Uterus (tissue), 4 donors: ENCODE measurements around the gene TRAF3. TPM values are rescaled to one million over a fixed set of nuclear protein-coding genes. Genes with fewer than 3 reads are reported as not detected.

Source experiments
- DNase-seq, 2 donors: peaks; one replicate each; pipeline ENCODE4 v3.0.0-alpha.2; 2019 to 2020
- H3K27ac ChIP-seq, 2 donors: fragments of 200-600 bp; sonication (generic); 1 replicate in 1 of 2; 2 replicates in 1 of 2; pipeline ENCODE4 v1.5.1; 2016 to 2018
- H3K27me3 ChIP-seq, 2 donors: fragments of 200-600 bp; sonication (generic); one replicate each; pipeline ENCODE4 v1.5.1; 2018 to 2019; ENCODE audit warnings: control low read depth in 1 of 2
- H3K36me3 ChIP-seq, 2 donors: fragments of 200-600 bp; sonication (generic); one replicate each; pipeline ENCODE4 v1.5.1; 2019; ENCODE audit warnings: control low read depth in 1 of 2
- H3K4me1 ChIP-seq, 2 donors: fragments of 200-600 bp; sonication (generic); one replicate each; pipeline ENCODE4 v1.5.1; 2018 to 2019; ENCODE audit warnings: control low read depth in 1 of 2
- H3K4me3 ChIP-seq, 2 donors: fragments of 200-600 bp; sonication (generic); 1 replicate in 1 of 2; 2 replicates in 1 of 2; pipeline ENCODE4 v1.5.1; 2018 to 2019; ENCODE audit warnings: mild to moderate bottlenecking in 1 of 2
- H3K9me3 ChIP-seq, 2 donors: fragments of 200-600 bp; sonication (generic); one replicate each; pipeline ENCODE4 v1.5.1; 2019; ENCODE audit warnings: control low read depth in 1 of 2
- CTCF ChIP-seq, 4 experiments: fragments of 200-600 bp in 2 of 4; fragments of 450-650 bp in 2 of 4; sonication (generic) in 2 of 4; IDR thresholded peaks; one replicate each; pipeline ENCODE4 v1.5.1; 2016 to 2019; ENCODE audit warnings: antibody characterized with exemption in 4 of 4, mild to moderate bottlenecking in 2 of 4, moderate library complexity in 1 of 4
- POLR2A ChIP-seq, 2 donors: fragments of 450-650 bp; IDR thresholded peaks; one replicate each; pipeline ENCODE4 v1.6.1; 2016; ENCODE audit warnings: antibody characterized with exemption in 2 of 2, mild to moderate bottlenecking in 1 of 2, moderate library complexity in 1 of 2
- intact Hi-C: fragments of 100-400 bp; cut with DNase I; formaldehyde crosslinking; loops from one replicate; pipeline ENCODE4 v1.15.1; 2023; ENCODE audit warnings: low total_unique reads
- total RNA-seq, 4 donors: library from RNA; depleted of rRNA in 3 of 4; stranded (reverse); fragments of >200 nt in 3 of 4; gene quantifications; one replicate each; pipeline versions ENCODE4 v1.1.0 to v1.2.4, GENCODE V29; 2014 to 2023
- donor health status: DM: yes; HTN: yes; CAD: no.

TRAF3 gene
- total RNA-seq, 4 donors from 2014 or later = 7.4 to 33.1 (median 22.1) TPM

- Histone ChIP-seq H3K27me3 (no peaks in the 10 kb centered on the region), H3K36me3 (no peaks in the 10 kb centered on the region), H3K4me1 (no peaks in the 10 kb centered on the region), H3K9me3 (no peaks in the 10 kb centered on the region), H3K27ac (no peak overlapping the region), H3K4me3 (no peak overlapping the region)
- DNase-seq = no peak
- intact Hi-C loops = no loop called here
- TF ChIP-seq CTCF (IDR thresholded peaks at IDR 0.05) = no peak
- TF ChIP-seq POLR2A (IDR thresholded peaks at IDR 0.05) = no peak
Measured at GRCh38 chr14:102902523-102903247, 125.4 kb downstream of the TRAF3 start.

- H3K27me3 ChIP-seq = no peaks in the 10 kb centered on the region
- intact Hi-C loops = no loop called here
- no peak for DNase-seq
- TF ChIP-seq POLR2A (IDR thresholded peaks at IDR 0.05) = no peak
- no peaks in the 10 kb centered on the region for H3K36me3 ChIP-seq
- no peaks in the 10 kb centered on the region for H3K4me1 ChIP-seq
- no peaks in the 10 kb centered on the region for H3K9me3 ChIP-seq
- H3K4me3 ChIP-seq = no peak overlapping the region
- no peak overlapping the region for H3K27ac ChIP-seq
Measured at GRCh38 chr14:102903248-102903888, 126.1 kb downstream of the TRAF3 start.

GRCh38 chr14:102903889-102904512 lies 126.8 kb downstream of the TRAF3 start:
- no peak for DNase-seq
- H3K9me3 ChIP-seq = no peaks in the 10 kb centered on the region
- no peak overlapping the region for H3K27ac ChIP-seq
- TF ChIP-seq POLR2A (IDR thresholded peaks at IDR 0.05) (no peak), CTCF (IDR thresholded peaks at IDR 0.05) (no peak)
- H3K27me3 ChIP-seq = no peaks in the 10 kb centered on the region
- H3K4me1 ChIP-seq = no peaks in the 10 kb centered on the region
- no peaks in the 10 kb centered on the region for H3K36me3 ChIP-seq
- no peak overlapping the region for H3K4me3 ChIP-seq
- intact Hi-C loops = no loop called here

- DNase-seq = no peak
- TF ChIP-seq CTCF (IDR thresholded peaks at IDR 0.05) (no peak), POLR2A (IDR thresholded peaks at IDR 0.05) (no peak)
- no peaks in the 10 kb centered on the region for H3K4me1 ChIP-seq
- H3K36me3 ChIP-seq = no peaks in the 10 kb centered on the region
- no peaks in the 10 kb centered on the region for H3K27me3 ChIP-seq
- intact Hi-C loops = no loop called here
- H3K27ac ChIP-seq = no peak overlapping the region
- H3K4me3 ChIP-seq = no peak overlapping the region
- H3K9me3 ChIP-seq = no peaks in the 10 kb centered on the region
Measured at GRCh38 chr14:102905116-102906108, 128.2 kb downstream of the TRAF3 start.

- Histone ChIP-seq H3K4me1 (no peaks in the 10 kb centered on the region), H3K9me3 (no peaks in the 10 kb centered on the region), H3K27me3 (no peaks in the 10 kb centered on the region), H3K27ac (no peak overlapping the region), H3K4me3 (no peak overlapping the region), H3K36me3 (no peaks in the 10 kb centered on the region)
- no peak for DNase-seq
- intact Hi-C loops = no loop called here
- TF ChIP-seq CTCF (IDR thresholded peaks at IDR 0.05) (no peak), POLR2A (IDR thresholded peaks at IDR 0.05) (no peak)
Measured at GRCh38 chr14:102906616-102907302, 129.5 kb downstream of the TRAF3 start.
